Thoracic aorta (tissue), 2 donors: ENCODE results near the gene TOM1. TPM values are rescaled to one million over a fixed set of nuclear protein-coding genes. Genes with fewer than 3 reads are reported as not detected.

Source experiments
- ATAC-seq: fragments of 150-250 bp; one replicate; pipeline ENCODE4 v1.8.0; 2017; ENCODE audit warnings: low read depth; ENCODE audit not compliant: insufficient number of reproducible peaks, low FRiP score
- DNase-seq: peaks from one replicate; pipeline ENCODE4 v3.0.0-alpha.2; 2020; ENCODE audit warnings: low spot score
- H3K27ac ChIP-seq, 2 donors: fragments of 200-600 bp; sonication (generic); 1 replicate in 1 of 2; 2 replicates in 1 of 2; pipeline ENCODE4 v1.5.1; 2016; ENCODE audit warnings: mild to moderate bottlenecking in 2 of 2, moderate library complexity in 2 of 2
- H3K27me3 ChIP-seq: fragments of 200-600 bp; sonication (generic); replicated peaks from 2 replicates; pipeline ENCODE4 v1.6.0; 2016; ENCODE audit warnings: mild to moderate bottlenecking; ENCODE audit not compliant: insufficient read depth
- H3K36me3 ChIP-seq: fragments of 200-600 bp; sonication (generic); one replicate; pipeline ENCODE4 v1.5.1; 2016
- H3K4me1 ChIP-seq, 2 donors: fragments of 200-600 bp; sonication (generic); 1 replicate in 1 of 2; 2 replicates in 1 of 2; pipeline versions ENCODE4 v1.5.1 to v1.6.0; 2016; ENCODE audit warnings: low read depth in 2 of 2, mild to moderate bottlenecking in 1 of 2; ENCODE audit not compliant: control insufficient read depth in 1 of 2
- H3K4me3 ChIP-seq: fragments of 200-600 bp; sonication (generic); 2 replicates; pipeline ENCODE4 v1.5.1; 2016; ENCODE audit warnings: mild to moderate bottlenecking
- H3K9me3 ChIP-seq: fragments of 200-600 bp; sonication (generic); 2 replicates; pipeline ENCODE4 v1.5.1; 2016
- CTCF ChIP-seq: fragments of 200-600 bp; sonication (generic); IDR thresholded peaks from one replicate; pipeline ENCODE4 v1.5.1; 2019; ENCODE audit warnings: antibody characterized with exemption
- total RNA-seq, 2 donors: library from RNA; depleted of rRNA; stranded (reverse); fragments of >200 nt; gene quantifications; one replicate each; pipeline versions ENCODE4 v1.1.0 to v1.2.3, GENCODE V29; 2016

Gene TOM1
- total RNA-seq, 2 donors from 2014 or later, result 64.7 to 78.4 TPM

- DNase-seq (no peak), ATAC-seq (no peak)
- no peaks in the 10 kb centered on the region for H3K27me3 ChIP-seq
- H3K4me3 ChIP-seq, result no peak overlapping the region
- H3K27ac ChIP-seq, result peak overlapping the region in 1 of 2 donors; percentile 94
- peaks cover 25 to 50% of the 10 kb centered on the region in 2 donors for H3K4me1 ChIP-seq
- H3K36me3 ChIP-seq, result peaks cover 10% of the 10 kb centered on the region
- TF ChIP-seq CTCF, result no peak
- no peaks in the 10 kb centered on the region for H3K9me3 ChIP-seq
Observed at GRCh38 chr22:35315855-35316745, 16.4 kb downstream of the TOM1 start.

- no peak overlapping the region for H3K27ac ChIP-seq
- H3K4me3 ChIP-seq, result no peak overlapping the region
- peaks cover 25 to 48% of the 10 kb centered on the region in 2 donors for H3K4me1 ChIP-seq
- no peak for TF ChIP-seq CTCF
- no peaks in the 10 kb centered on the region for H3K9me3 ChIP-seq
- no peak for DNase-seq
- no peaks in the 10 kb centered on the region for H3K27me3 ChIP-seq
- no peak for ATAC-seq
- peaks cover 12% of the 10 kb centered on the region for H3K36me3 ChIP-seq
Observed at GRCh38 chr22:35316751-35317150, 17.1 kb downstream of the TOM1 start.

DNA sequence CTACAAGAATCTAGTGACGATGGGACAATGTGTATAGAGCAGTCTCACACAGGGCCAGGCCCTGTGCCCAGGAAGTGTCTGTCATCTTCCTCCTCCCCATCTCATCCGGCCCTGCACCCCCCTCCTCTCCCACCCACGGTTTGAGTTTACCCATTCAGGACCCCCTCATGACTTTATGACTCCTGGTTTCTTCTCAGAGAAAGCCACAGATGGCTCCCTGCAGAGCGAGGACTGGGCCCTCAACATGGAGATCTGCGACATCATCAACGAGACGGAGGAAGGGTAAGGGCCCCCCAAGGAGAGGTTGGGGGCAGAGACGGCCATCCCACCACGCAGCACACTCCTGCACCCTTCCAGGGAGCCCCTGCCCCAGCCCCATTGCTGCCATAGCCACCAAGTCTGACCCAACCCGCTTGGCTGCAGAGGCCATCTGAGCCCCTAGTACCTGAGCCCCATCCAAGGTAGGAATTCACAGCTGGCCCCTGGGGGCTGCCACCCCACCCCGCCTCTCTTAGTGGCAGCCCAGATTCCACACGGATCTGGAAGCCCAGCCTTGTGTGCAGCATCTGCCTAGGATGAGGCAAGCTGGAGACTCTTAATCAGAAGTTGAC, 18.1 kb downstream of the TOM1 start:
- no peak for TF ChIP-seq CTCF
- no peak overlapping the region for H3K4me3 ChIP-seq
- H3K27me3 ChIP-seq, result no peaks in the 10 kb centered on the region
- H3K4me1 ChIP-seq, result peaks cover 18 to 38% of the 10 kb centered on the region in 2 donors
- H3K9me3 ChIP-seq, result no peaks in the 10 kb centered on the region
- H3K27ac ChIP-seq, result no peak overlapping the region
- H3K36me3 ChIP-seq, result peaks cover 21% of the 10 kb centered on the region
- no peak for DNase-seq
- no peak for ATAC-seq

- no peak overlapping the region for H3K4me3 ChIP-seq
- no peak for DNase-seq
- no peaks in the 10 kb centered on the region for H3K27me3 ChIP-seq
- H3K36me3 ChIP-seq, result peaks cover 29% of the 10 kb centered on the region
- H3K4me1 ChIP-seq, result peaks cover 13 to 30% of the 10 kb centered on the region in 2 donors
- no peak for ATAC-seq
- no peaks in the 10 kb centered on the region for H3K9me3 ChIP-seq
- no peak overlapping the region for H3K27ac ChIP-seq
- no peak for TF ChIP-seq CTCF
Observed at GRCh38 chr22:35318346-35319215, 18.9 kb downstream of the TOM1 start.
